OCI-LY7 (cell line): ENCODE measurements around the gene UGP2. TPM values are rescaled to one million over a fixed set of nuclear protein-coding genes. Genes with fewer than 3 reads are reported as not detected.

Experiments
- BruUV-seq: library from RNA; stranded (reverse); fragments of 400-500 nt; replicated peaks from 2 replicates; lab custom pipeline; 2021; lab: Mats Ljungman, UMichigan
- CTCF ChIA-PET: fragments of 300-600 bp; sonication (Branson Sonifier 250); formaldehyde crosslinking; loops from one replicate; lab custom pipeline; 2022; ENCODE audit warnings: antibody characterized with exemption; ENCODE audit not compliant: unreplicated experiment; lab: Charles Lee
- POLR2A ChIA-PET: fragments of 300-600 bp; sonication (Branson Sonifier 250); formaldehyde crosslinking; loops from one replicate; lab custom pipeline; 2022; ENCODE audit warnings: antibody characterized with exemption; lab: Charles Lee
- DNase-seq: peaks from one replicate; pipeline ENCODE4 v3.0.0-alpha.2; 2015; ENCODE audit warnings: low spot score
- H2AFZ ChIP-seq: fragments of 200-600 bp; sonication (generic), shearing (Covaris generic); 2 replicates; pipeline ENCODE4 v1.6.1; 2014; ENCODE audit warnings: mild to moderate bottlenecking, antibody characterized with exemption, low read length, moderate library complexity
- H3K27ac ChIP-seq: fragments of 200-600 bp; sonication (generic); 2 replicates; pipeline ENCODE4 v1.5.1; 2014; ENCODE audit warnings: mixed run types, low read depth, mild to moderate bottlenecking, moderate library complexity, low read length, inconsistent platforms; ENCODE audit not compliant: poor library complexity, severe bottlenecking
- H3K36me3 ChIP-seq: fragments of 200-600 bp; sonication (generic); 2 replicates; pipeline ENCODE4 v1.6.1; 2014; ENCODE audit warnings: mild to moderate bottlenecking, antibody characterized with exemption, low read length, moderate library complexity, mixed read lengths; ENCODE audit not compliant: insufficient read depth
- H3K4me1 ChIP-seq: fragments of 200-600 bp; sonication (generic); 2 replicates; pipeline ENCODE4 v1.5.1; 2014; ENCODE audit warnings: mild to moderate bottlenecking, low read length; ENCODE audit not compliant: insufficient read depth, poor library complexity, severe bottlenecking
- H3K4me2 ChIP-seq: fragments of 200-600 bp; sonication (generic); 2 replicates; pipeline ENCODE4 v1.6.1; 2014; ENCODE audit warnings: mild to moderate bottlenecking, low read length
- H3K4me3 ChIP-seq: fragments of 200-600 bp; sonication (generic); 2 replicates; pipeline ENCODE4 v1.5.1; 2014; ENCODE audit warnings: mild to moderate bottlenecking, low read depth, low read length; ENCODE audit not compliant: poor library complexity, severe bottlenecking
- H3K79me2 ChIP-seq: fragments of 200-600 bp; sonication (generic); 2 replicates; pipeline ENCODE4 v1.6.1; 2016; ENCODE audit warnings: low read depth, mild to moderate bottlenecking, low read length, moderate library complexity, mixed read lengths; ENCODE audit not compliant: insufficient read depth
- H3K9me2 ChIP-seq: fragments of 200-600 bp; sonication (generic); 2 replicates; pipeline ENCODE4 v1.6.1; 2016; ENCODE audit warnings: mild to moderate bottlenecking, low read length, mixed read lengths; ENCODE audit not compliant: insufficient read depth
- H3K9me3 ChIP-seq: fragments of 200-600 bp; sonication (generic); 2 replicates; pipeline ENCODE4 v1.6.1; 2014; ENCODE audit warnings: mild to moderate bottlenecking, mixed run types, low read length, mixed read lengths
- H4K20me1 ChIP-seq: fragments of 200-600 bp; sonication (generic); 2 replicates; pipeline ENCODE4 v1.6.1; 2014; ENCODE audit warnings: mild to moderate bottlenecking, antibody characterized with exemption, low read length, moderate library complexity, mixed read lengths; ENCODE audit not compliant: insufficient read depth
- CTCF ChIP-seq: fragments of 200-600 bp; sonication (generic); conservative IDR thresholded peaks from 2 replicates; pipeline ENCODE4 v1.5.1; 2014; ENCODE audit warnings: mild to moderate bottlenecking, antibody characterized with exemption, low read length, moderate library complexity, mixed read lengths
- EZH2phosphoT487 ChIP-seq: fragments of 200-600 bp; sonication (generic); IDR thresholded peaks from 2 replicates; pipeline ENCODE4 v1.6.1; 2018; ENCODE audit warnings: low read depth, borderline replicate concordance, mild to moderate bottlenecking, mixed run types, antibody characterized with exemption, low read length, moderate library complexity, mixed read lengths
- intact Hi-C: fragments of 100-400 bp; cut with micrococcal nuclease; formaldehyde crosslinking; loops from one replicate; pipeline ENCODE4 v1.10.0; 2022; ENCODE audit not compliant: unreplicated experiment
- total RNA-seq, 2 experiments: library from RNA; depleted of rRNA in 1 of 2; stranded (reverse); fragments of >200 nt in 1 of 2; shearing (Covaris generic) in 1 of 2; gene quantifications; 2 replicates each; pipeline ENCODE4 v1.2.3, GENCODE V29; 2014 to 2022

Gene UGP2
- total RNA-seq, 2 experiments from 2014 or later, result 53.7 to 71.4 TPM

- H3K36me3 ChIP-seq, result peaks cover 77% of the 10 kb centered on the region
- H4K20me1 ChIP-seq, result no peaks in the 10 kb centered on the region
- H3K9me3 ChIP-seq, result no peaks in the 10 kb centered on the region
- H3K27ac ChIP-seq, result no peak overlapping the region
- DNase-seq, result no peak
- BruUV-seq, result no TSS peak
- intact Hi-C loops, result no loop called here
- no peak overlapping the region for H3K4me3 ChIP-seq
- H3K79me2 ChIP-seq, result no peaks in the 10 kb centered on the region
- H2AFZ ChIP-seq, result no peak overlapping the region
- H3K9me2 ChIP-seq, result no peaks in the 10 kb centered on the region
- ChIA-PET CTCF (no interaction called here), POLR2A (no interaction called here)
- no peaks in the 10 kb centered on the region for H3K4me1 ChIP-seq
- TF ChIP-seq EZH2phosphoT487, result no peak
- TF ChIP-seq CTCF, result no peak
- no peak overlapping the region for H3K4me2 ChIP-seq
Observed at GRCh38 chr2:63882395-63883105, 40.9 kb downstream of the UGP2 start.

DNA sequence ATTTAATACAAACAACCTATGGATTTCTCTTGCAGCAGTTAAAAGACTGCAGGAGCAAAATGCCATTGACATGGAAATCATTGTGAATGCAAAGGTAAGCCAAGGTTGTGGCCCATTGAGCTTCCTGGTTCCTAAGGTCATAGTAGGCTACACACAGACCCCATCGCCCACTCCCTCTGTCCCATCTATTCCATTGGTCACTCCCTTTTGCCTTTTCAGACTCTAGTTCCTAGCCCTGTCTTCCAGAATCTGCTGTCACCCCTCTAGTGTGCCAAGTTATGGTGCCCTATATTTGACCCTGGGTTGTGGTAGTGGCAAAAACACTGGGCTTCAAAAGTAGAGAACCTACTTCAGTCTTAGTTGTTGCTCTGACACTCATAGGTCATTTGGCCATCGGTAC, 44.7 kb downstream of the UGP2 start:
- Histone ChIP-seq H3K27ac (no peak overlapping the region), H3K36me3 (peaks cover 95% of the 10 kb centered on the region), H3K4me3 (no peak overlapping the region), H3K4me1 (no peaks in the 10 kb centered on the region), H3K79me2 (no peaks in the 10 kb centered on the region), H3K9me2 (no peaks in the 10 kb centered on the region), H3K9me3 (no peaks in the 10 kb centered on the region), H2AFZ (no peak overlapping the region), H3K4me2 (no peak overlapping the region), H4K20me1 (no peaks in the 10 kb centered on the region)
- POLR2A ChIA-PET, result interaction anchor here (0.7 to 1.5 kb wide), 3 partner anchors 13 to 1322 kb away, joined by 4 to 5 read pairs (median 4); no protein-coding TSS in a partner anchor
- no peak for TF ChIP-seq CTCF
- TF ChIP-seq EZH2phosphoT487, result no peak
- no TSS peak for BruUV-seq
- CTCF ChIA-PET, result no interaction called here
- intact Hi-C loops, result no loop called here
- DNase-seq, result no peak

DNA sequence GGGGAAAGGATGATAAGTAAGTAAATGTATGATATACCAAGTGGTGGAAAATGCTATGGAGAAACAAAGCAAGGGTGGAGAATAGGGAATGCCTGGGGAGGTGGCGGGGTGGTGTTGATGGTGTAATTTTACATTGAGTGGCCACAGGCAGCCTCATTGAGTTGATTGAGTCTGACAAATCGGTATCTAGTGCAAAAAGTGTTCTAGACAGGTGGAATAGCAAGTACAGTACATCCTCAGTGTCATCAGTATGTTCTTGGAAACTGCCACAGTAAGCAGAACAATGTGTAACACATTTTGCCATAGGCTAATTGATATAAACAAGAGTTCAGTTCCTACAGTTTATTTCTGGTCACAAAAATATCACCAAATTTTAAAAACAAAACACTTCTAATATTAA, 46.4 kb downstream of the UGP2 start:
- H3K9me2 ChIP-seq, result no peaks in the 10 kb centered on the region
- H3K27ac ChIP-seq, result no peak overlapping the region
- no peak for DNase-seq
- H2AFZ ChIP-seq, result no peak overlapping the region
- H3K4me3 ChIP-seq, result no peak overlapping the region
- no peaks in the 10 kb centered on the region for H3K4me1 ChIP-seq
- BruUV-seq, result no TSS peak
- CTCF ChIA-PET, result no interaction called here
- no peak overlapping the region for H3K4me2 ChIP-seq
- intact Hi-C loops, result no loop called here
- POLR2A ChIA-PET, result no interaction called here
- no peaks in the 10 kb centered on the region for H3K79me2 ChIP-seq
- peaks cover 97% of the 10 kb centered on the region for H3K36me3 ChIP-seq
- no peaks in the 10 kb centered on the region for H4K20me1 ChIP-seq
- TF ChIP-seq EZH2phosphoT487 (no peak), CTCF (no peak)
- no peaks in the 10 kb centered on the region for H3K9me3 ChIP-seq
